HUES64 (cell line): ENCODE results near the gene TNS3.

Source experiments
- H3K27ac ChIP-seq: 2 replicates; pipeline ENCODE4 v1.7.0; 2013; ENCODE audit warnings: low read depth, low read length, inconsistent platforms
- H3K27me3 ChIP-seq: 2 replicates; pipeline ENCODE4 v1.6.1; 2013; ENCODE audit warnings: mild to moderate bottlenecking, low read length; ENCODE audit not compliant: insufficient read depth
- H3K36me3 ChIP-seq: 2 replicates; pipeline ENCODE4 v1.6.1; 2013; ENCODE audit warnings: mild to moderate bottlenecking, low read length; ENCODE audit not compliant: insufficient read depth
- H3K4me1 ChIP-seq: 2 replicates; pipeline ENCODE4 v1.6.1; 2013; ENCODE audit warnings: mild to moderate bottlenecking, low read length, moderate library complexity; ENCODE audit not compliant: insufficient read depth
- H3K4me3 ChIP-seq: 2 replicates; pipeline ENCODE4 v1.5.1; 2013; ENCODE audit warnings: mild to moderate bottlenecking, low read length, moderate library complexity
- H3K9ac ChIP-seq: 2 replicates; pipeline ENCODE4 v1.6.1; 2013; ENCODE audit warnings: mild to moderate bottlenecking, low read depth, low read length
- H3K9me3 ChIP-seq: 2 replicates; pipeline ENCODE4 v1.6.1; 2013; ENCODE audit warnings: low read depth, low read length; ENCODE audit not compliant: insufficient read depth
- WGBS: fragments of 150-250, 120-280 bp; methylation state at CpG from one replicate; pipeline ENCODE4 v1.1.7; 2013; ENCODE audit warnings: missing lambda C conversion rate; 5-methylcytosine and 5-hydroxymethylcytosine counted together

The TNS3 gene

DNA sequence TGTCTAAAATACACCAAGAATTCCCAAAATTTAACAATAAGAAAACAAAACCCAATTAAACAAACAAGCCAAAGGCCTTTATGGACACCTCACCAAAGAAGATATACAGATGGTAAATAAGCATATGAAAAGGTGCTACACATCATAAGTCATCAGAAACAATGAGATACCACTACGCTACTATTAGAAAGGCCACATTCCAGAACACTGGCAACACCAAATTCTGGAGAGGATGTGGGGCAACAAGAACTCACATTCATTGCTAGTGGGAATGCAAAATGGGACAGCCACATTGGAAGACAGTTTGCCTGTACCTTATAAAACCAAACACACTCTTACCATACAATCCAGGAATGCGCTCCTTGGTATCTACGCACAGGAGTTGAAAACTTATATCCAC is 291.4 kb downstream of the TNS3 start:
- Histone ChIP-seq H3K4me3 (no peak overlapping the region), H3K27me3 (no peaks in the 10 kb centered on the region), H3K36me3 (peaks cover 54% of the 10 kb centered on the region), H3K27ac (no peak overlapping the region), H3K9me3 (no peaks in the 10 kb centered on the region), H3K4me1 (no peaks in the 10 kb centered on the region), H3K9ac (no peak overlapping the region)
- 91% methylated on average over 3 of the region's 3 CpGs for WGBS

DNA sequence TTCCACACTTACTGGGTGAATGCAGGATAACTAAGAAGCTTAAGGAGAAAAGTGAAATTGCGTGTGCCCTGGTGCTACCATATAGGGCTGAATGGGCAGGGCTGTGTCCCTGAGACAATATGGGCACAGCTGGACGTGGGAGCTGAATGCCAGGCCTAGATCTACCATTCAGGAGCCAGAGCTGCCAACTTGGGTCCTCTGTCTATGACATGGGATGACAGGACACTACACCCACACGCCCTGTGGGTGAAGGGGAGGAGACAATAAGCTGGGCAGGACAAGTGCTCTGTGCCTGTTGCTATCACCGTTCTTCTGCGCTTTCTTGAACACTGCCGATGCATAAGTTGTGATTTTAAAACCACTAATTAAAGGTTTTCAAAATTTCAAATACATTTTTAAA is 293.9 kb downstream of the TNS3 start:
- H3K4me1 ChIP-seq = no peaks in the 10 kb centered on the region
- no peak overlapping the region for H3K9ac ChIP-seq
- H3K9me3 ChIP-seq = no peaks in the 10 kb centered on the region
- H3K4me3 ChIP-seq = no peak overlapping the region
- no peak overlapping the region for H3K27ac ChIP-seq
- no peaks in the 10 kb centered on the region for H3K27me3 ChIP-seq
- H3K36me3 ChIP-seq = peaks cover 66% of the 10 kb centered on the region
- WGBS = 96% methylated on average over 6 of the region's 6 CpGs

DNA sequence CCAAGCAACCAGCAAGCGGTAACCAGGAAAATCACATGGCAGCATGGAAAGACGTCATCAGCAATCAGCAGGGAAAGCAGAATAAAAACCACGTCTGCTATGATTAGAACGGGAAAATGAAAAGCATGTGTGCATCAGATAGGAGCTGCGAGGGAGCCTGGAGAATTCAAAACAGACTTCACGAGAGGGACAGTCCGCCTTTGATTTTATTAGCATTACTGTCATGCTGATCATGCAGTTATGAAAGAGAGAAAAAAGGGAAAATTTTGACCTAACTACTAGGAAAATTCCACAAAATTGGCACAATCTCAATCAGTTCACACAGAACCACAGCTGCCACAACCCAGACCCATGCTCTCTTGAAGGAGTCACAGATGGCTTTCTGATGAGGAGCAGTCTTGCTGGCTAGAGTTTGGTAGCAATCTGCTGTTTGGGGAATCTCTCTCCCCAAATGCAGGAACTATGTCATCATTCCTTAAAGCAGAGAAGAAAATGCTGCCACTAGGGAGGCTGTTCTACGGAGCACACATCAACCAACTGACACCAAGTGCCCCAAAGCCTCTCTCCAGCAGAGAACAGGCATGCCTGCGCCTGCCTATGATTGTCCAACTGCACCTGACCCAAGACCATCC is 295.9 kb downstream of the TNS3 start:
- no peak overlapping the region for H3K9ac ChIP-seq
- H3K4me3 ChIP-seq = no peak overlapping the region
- H3K27me3 ChIP-seq = no peaks in the 10 kb centered on the region
- no peaks in the 10 kb centered on the region for H3K9me3 ChIP-seq
- peaks cover 56% of the 10 kb centered on the region for H3K36me3 ChIP-seq
- WGBS = 93% methylated on average over 9 of the region's 9 CpGs
- no peaks in the 10 kb centered on the region for H3K4me1 ChIP-seq
- no peak overlapping the region for H3K27ac ChIP-seq

- 95% methylated on average over 11 of the region's 11 CpGs for WGBS
- Histone ChIP-seq H3K9me3 (no peaks in the 10 kb centered on the region), H3K9ac (no peak overlapping the region), H3K36me3 (peaks cover 49% of the 10 kb centered on the region), H3K4me3 (no peak overlapping the region), H3K4me1 (no peaks in the 10 kb centered on the region), H3K27me3 (no peaks in the 10 kb centered on the region), H3K27ac (no peak overlapping the region)
These were observed 296.9 kb downstream of the TNS3 start for GRCh38 chr7:47284691-47285635.

GRCh38 chr7:47283497-47284131 is 298.3 kb downstream of the TNS3 start:
- WGBS = 93% methylated on average over 10 of the region's 10 CpGs
- H3K9ac ChIP-seq = no peak overlapping the region
- peaks cover 41% of the 10 kb centered on the region for H3K36me3 ChIP-seq
- H3K4me1 ChIP-seq = no peaks in the 10 kb centered on the region
- H3K4me3 ChIP-seq = no peak overlapping the region
- no peaks in the 10 kb centered on the region for H3K27me3 ChIP-seq
- no peaks in the 10 kb centered on the region for H3K9me3 ChIP-seq
- H3K27ac ChIP-seq = no peak overlapping the region

DNA sequence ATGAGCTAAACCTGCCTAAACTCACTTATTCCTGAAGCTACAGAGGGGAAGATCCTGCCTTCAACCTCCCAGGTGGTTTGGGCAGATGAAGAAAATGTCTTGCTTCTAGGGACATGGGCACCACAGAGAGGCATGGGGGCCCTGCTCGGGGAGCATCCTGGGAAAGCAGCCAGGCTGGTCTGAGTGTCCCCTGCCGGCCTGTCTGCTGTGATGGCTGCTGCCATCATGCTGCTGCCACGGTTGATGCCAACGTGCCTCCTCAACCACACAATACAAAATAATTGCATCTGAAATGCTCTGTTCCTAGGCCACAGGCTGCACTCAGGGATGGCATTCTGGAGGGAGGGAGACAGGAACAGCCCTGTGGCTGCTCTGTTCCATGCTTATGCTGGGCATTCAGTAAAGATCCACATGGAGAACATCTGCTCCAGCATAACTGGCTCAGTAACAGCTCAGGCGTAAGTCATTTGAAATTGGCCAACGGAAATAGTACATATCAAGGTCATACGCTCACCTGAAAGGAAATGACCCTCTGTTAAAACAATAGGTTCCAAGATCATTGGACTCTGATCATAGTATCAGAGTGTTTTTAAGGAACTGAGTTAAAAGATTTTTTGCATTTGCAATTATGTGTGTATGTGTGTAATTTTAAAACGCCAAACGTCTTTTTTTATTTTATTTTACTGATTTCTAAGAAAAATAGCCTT is 299.0 kb downstream of the TNS3 start:
- 97% methylated on average over 9 of the region's 9 CpGs for WGBS
- Histone ChIP-seq H3K27ac (no peak overlapping the region), H3K4me3 (no peak overlapping the region), H3K9ac (no peak overlapping the region), H3K27me3 (no peaks in the 10 kb centered on the region), H3K9me3 (no peaks in the 10 kb centered on the region), H3K4me1 (no peaks in the 10 kb centered on the region), H3K36me3 (peaks cover 41% of the 10 kb centered on the region)

- Histone ChIP-seq H3K27me3 (no peaks in the 10 kb centered on the region), H3K9me3 (no peaks in the 10 kb centered on the region), H3K9ac (no peak overlapping the region), H3K36me3 (peaks cover 36% of the 10 kb centered on the region), H3K27ac (no peak overlapping the region), H3K4me1 (no peaks in the 10 kb centered on the region), H3K4me3 (no peak overlapping the region)
- 95% methylated on average over 7 of the region's 7 CpGs for WGBS
These were observed 299.8 kb downstream of the TNS3 start for GRCh38 chr7:47281966-47282643.

DNA sequence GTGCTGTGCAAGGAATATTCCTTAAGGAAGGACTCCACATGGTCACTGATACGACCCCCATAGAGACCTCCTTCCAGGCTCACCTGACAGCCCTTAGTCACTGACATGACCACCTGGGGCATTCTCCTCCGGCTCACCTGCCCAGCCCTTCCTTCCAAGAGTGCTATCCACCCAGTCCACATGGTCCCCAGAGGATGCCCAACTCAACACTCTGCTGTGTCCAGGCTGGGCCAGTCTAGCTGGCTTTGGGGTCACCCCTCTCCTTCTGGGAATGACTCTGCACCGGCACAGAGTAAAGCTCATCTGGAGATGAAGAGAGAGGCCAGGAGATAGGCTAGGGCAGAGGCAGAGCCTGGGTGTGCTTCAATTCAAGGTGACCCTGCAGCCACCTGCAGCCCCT is 300.8 kb downstream of the TNS3 start:
- H3K9ac ChIP-seq = no peak overlapping the region
- H3K27ac ChIP-seq = no peak overlapping the region
- no peaks in the 10 kb centered on the region for H3K27me3 ChIP-seq
- H3K4me3 ChIP-seq = no peak overlapping the region
- no peaks in the 10 kb centered on the region for H3K9me3 ChIP-seq
- peaks cover 35% of the 10 kb centered on the region for H3K36me3 ChIP-seq
- WGBS = 88% methylated on average over 3 of the region's 3 CpGs
- H3K4me1 ChIP-seq = no peaks in the 10 kb centered on the region

DNA sequence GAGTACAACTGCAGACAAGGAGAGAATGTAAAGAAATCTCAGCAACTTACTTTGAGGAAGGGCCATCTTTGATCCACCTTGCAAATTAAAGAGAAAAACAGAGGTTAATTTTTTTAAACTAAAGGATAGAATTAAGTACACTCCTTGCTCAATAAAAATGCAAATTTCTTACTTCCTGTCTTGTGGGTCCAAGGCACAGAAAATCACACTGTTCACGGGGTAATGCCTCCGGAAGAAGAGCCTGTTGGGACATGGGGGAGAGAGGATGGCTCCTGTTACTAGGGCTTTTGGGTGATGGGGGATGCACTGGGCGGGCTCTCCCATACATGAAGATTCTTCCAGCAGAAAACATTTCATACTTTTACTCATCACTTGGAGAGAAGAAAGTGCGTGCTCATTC is 301.8 kb downstream of the TNS3 start:
- WGBS = 96% methylated on average over 3 of the region's 4 CpGs
- H3K27ac ChIP-seq = no peak overlapping the region
- H3K9ac ChIP-seq = no peak overlapping the region
- H3K27me3 ChIP-seq = no peaks in the 10 kb centered on the region
- peaks cover 29% of the 10 kb centered on the region for H3K36me3 ChIP-seq
- no peaks in the 10 kb centered on the region for H3K4me1 ChIP-seq
- H3K4me3 ChIP-seq = no peak overlapping the region
- H3K9me3 ChIP-seq = no peaks in the 10 kb centered on the region

DNA sequence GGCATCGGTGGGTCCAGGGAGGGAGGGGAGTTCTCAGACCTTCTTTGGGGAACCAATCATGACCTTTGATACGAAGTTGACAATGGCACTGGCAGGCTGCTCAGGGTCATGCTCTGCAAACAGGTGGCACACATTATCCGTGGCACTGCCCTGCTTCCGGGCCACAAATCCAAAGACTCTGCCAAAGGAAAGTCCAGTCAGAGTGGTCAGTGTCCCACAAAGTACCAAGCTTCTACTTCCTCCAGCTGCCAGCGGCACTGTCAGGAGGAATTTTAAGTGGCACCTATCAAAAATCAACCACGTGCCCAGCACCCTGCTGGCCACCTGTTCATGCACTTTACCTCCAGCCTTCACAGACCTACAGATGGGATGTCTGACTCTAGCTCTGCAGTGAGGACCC is 303.9 kb downstream of the TNS3 start:
- Histone ChIP-seq H3K27ac (no peak overlapping the region), H3K9ac (no peak overlapping the region), H3K36me3 (peaks cover 13% of the 10 kb centered on the region), H3K9me3 (no peaks in the 10 kb centered on the region), H3K27me3 (no peaks in the 10 kb centered on the region), H3K4me3 (no peak overlapping the region), H3K4me1 (no peaks in the 10 kb centered on the region)
- 95% methylated on average over 6 of the region's 6 CpGs for whole genome bisulfite sequencing
